Body of pancreas (tissue), 4 donors: Measurements from ENCODE around the gene HAPLN3.

Experiments
- POLR2A ChIP-seq, 3 donors: fragments of 450-650 bp; IDR thresholded peaks; one replicate each; pipeline ENCODE4 v1.6.1; 2016; ENCODE audit warnings: antibody characterized with exemption in 3 of 3, mild to moderate bottlenecking in 2 of 3
- TF ChIP-seq, protein P1 (sequence below), 7 experiments: fragments of 450-650 bp in 4 of 7; fragments of 200-600 bp in 3 of 7; sonication (generic) in 3 of 7; IDR thresholded peaks; one replicate each; pipeline ENCODE4 v1.5.1; 2016 to 2019; ENCODE audit warnings: antibody characterized with exemption in 7 of 7

DNA sequence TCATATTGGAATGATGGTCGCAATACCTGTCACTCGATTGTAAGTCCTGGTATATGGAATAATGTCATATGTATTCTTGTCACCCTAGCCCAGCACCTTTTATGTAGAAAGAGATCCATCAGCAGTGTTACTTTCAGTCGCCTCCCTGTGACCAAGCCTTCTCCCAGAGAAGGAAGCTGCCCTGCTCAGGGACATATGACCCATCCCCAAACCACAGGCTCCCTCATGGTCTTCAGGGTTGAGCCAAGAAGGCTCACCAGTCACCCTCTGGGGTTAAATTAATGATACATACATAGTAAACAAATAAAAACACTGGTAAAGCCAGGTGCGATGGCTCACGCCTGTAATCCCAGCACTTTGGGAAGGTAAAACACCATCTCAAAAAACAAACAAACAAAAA lies 22.4 kb upstream of the HAPLN3 start:
- TF ChIP-seq, protein P1, sequence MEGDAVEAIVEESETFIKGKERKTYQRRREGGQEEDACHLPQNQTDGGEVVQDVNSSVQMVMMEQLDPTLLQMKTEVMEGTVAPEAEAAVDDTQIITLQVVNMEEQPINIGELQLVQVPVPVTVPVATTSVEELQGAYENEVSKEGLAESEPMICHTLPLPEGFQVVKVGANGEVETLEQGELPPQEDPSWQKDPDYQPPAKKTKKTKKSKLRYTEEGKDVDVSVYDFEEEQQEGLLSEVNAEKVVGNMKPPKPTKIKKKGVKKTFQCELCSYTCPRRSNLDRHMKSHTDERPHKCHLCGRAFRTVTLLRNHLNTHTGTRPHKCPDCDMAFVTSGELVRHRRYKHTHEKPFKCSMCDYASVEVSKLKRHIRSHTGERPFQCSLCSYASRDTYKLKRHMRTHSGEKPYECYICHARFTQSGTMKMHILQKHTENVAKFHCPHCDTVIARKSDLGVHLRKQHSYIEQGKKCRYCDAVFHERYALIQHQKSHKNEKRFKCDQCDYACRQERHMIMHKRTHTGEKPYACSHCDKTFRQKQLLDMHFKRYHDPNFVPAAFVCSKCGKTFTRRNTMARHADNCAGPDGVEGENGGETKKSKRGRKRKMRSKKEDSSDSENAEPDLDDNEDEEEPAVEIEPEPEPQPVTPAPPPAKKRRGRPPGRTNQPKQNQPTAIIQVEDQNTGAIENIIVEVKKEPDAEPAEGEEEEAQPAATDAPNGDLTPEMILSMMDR (IDR thresholded peaks at IDR 0.05) = no peak
- TF ChIP-seq POLR2A (IDR thresholded peaks at IDR 0.05) = no peak
